Forelimb muscle (tissue), 1 donor: ENCODE data around the gene CGB7. TPM values are rescaled to one million over a fixed set of nuclear protein-coding genes. Genes with fewer than 3 reads are reported as not detected.
"Not testable (repeated sequence)": the region's sequence is repeated elsewhere in the genome, so short reads cannot be mapped to it uniquely, and the experiment has no call there.

Experiments
- DNase-seq: peaks from one replicate; pipeline ENCODE4 v3.0.0-alpha.2; 2013; ENCODE audit warnings: low read depth
- polyA plus RNA-seq: library from polyadenylated mRNA; unstranded; fragments of 120-200 nt; gene quantifications from one replicate; pipeline ENCODE4 v1.2.1, GENCODE V29; 2013; ENCODE audit not compliant: insufficient read length

The CGB7 gene
- polyA plus RNA-seq, 1 donor: 1.5 TPM

GRCh38 chr19:49042177-49042576 lies 15.4 kb downstream of the CGB7 start:
- DNase-seq: no peak

GRCh38 chr19:49039736-49040135 lies 17.8 kb downstream of the CGB7 start:
- DNase-seq: not testable (repeated sequence)

DNA sequence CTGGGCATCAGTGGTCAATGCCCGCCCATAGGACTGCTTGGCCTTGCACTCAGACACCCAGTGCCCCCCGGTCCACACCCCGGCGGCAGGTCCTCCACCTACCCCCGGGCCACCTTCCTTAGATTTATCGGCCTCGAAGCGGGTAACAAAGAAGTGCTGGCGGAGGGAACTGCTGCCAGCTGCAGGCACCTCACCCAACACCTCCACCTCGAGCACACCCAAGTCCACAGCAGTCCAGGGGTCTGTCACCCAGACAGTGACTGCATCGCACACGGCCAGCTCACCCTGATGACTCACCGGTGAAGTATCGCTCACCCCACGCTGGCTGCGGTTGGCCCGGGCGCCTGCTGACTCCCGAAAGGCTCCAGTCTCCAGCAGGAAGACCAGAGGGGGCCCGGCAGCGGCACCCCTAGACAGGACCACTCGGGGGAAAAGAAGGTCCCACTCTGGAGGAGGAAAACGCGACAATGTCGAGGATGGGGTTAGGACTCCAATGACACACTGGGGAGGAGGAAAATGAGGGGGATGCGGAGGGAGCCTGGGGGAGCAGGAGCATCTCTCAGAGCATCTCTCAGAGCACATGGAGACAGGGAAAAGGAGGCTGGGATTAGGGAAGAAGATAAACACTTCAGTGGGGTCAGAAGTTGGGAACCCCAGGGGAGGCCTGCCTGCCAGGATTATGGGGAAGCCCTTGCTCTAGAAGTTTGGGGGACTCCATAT lies 18.8 kb downstream of the CGB7 start:
- DNase-seq: not testable (repeated sequence)

DNA sequence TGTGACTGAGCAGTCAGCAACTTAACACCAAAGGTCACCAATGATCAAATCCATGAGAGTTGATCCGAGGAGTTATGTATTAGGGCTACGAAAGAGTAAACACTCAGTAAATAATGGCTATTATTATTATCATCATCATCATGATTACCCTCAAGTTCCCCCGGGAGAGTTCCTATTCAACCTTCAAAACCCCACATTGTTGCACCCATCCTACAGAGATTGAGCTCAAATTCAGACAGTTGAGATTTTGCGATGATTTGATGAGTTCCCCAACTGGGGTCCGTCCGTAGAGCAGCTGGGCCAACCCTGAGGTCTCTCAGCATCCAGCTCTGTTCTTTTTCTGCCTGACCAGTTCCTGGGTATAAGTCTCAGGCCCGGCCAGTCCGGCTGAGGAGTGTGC lies 19.4 kb downstream of the CGB7 start:
- not testable (repeated sequence) for DNase-seq

DNA sequence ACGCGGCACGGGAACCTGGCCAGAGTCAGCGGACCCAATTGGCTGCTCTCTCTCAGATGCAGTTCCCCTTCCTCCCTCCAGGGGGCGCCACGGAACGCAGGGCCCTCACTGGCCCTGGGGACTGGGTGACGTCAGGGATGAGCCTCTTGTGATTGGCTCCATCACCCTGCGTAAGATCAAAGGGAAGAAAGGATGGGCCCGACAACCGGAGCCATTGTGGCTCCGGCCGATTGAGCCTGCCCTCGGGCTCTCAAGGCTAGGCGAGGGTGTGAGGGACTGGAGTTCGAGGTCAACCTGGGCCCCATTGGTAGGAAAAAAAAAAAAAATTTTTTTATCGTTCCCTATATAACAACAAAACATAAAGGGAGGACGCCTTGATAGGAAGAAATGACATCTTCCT lies 20.7 kb downstream of the CGB7 start, which contains the start of gene CGB1:
Gene CGB1, minus strand, starts transcription at position 81 of the 400 bp plus-strand sequence. CDS start 184 bp downstream, outside the sequence.
- not testable (repeated sequence) for DNase-seq

DNA sequence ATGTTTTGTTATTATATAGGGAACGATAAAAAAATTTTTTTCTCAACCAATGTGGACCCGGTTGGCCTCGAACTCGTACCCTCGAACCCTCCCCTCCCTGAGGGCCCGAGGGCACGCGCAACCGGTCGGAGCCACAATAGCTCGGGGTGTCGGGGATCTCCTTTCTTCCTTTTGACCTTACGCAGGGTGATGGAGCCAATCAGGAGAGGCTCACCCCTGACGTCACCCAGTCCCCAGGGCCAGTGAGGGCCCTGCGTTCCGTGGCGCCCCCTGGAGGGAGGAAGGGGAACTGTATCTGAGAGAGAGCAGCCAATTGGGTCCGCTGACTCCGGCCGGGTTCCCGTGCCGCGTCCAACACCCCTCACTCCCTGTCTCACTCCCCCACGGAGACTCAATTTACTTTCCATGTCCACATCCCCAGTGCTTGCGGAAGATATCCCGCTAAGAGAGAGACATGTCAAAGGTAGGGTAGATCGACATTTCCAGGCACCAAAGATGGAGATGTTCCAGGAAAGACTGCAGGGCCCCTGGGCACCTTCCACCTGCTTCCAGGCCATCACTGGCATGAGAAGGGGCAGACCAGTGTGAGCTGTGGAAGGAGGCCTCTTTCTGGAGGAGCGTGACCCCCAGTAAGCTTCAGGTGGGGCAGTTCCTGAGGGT lies 25.8 kb downstream of the CGB7 start, which contains the start of gene CGB2:
Gene CGB2, plus strand, starts transcription at position 249 of the 660 bp plus-strand sequence. Its CDS starts 206 bp downstream, at position 455.
- DNase-seq: not testable (repeated sequence)

DNA sequence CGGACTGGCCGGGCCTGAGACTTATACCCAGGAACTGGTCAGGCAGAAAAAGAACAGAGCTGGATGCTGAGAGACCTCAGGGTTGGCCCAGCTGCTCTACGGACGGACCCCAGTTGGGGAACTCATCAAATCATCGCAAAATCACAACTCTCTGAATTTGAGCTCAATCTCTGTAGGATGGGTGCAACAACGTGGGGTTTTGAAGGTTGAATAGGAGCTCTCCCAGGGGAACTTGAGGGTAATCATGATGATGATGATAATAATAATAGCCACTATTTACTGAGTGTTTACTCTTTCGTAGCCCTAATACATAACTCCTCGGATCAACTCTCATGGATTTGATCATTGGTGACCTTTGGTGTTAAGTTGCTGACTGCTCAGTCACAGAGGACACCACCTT lies 27.2 kb downstream of the CGB7 start:
- not testable (repeated sequence) for DNase-seq

- not testable (repeated sequence) for DNase-seq
Observed at GRCh38 chr19:49029749-49030148, 27.8 kb downstream of the CGB7 start.

- not testable (repeated sequence) for DNase-seq
Observed at GRCh38 chr19:49028686-49029085, 28.9 kb downstream of the CGB7 start.

GRCh38 chr19:49025599-49025998 lies 31.9 kb downstream of the CGB7 start:
- DNase-seq: not testable (repeated sequence)

GRCh38 chr19:49025088-49025487 lies 32.5 kb downstream of the CGB7 start:
- DNase-seq: not testable (repeated sequence)

GRCh38 chr19:49024233-49024632 lies 33.3 kb downstream of the CGB7 start, which contains the start of gene CGB3:
Gene CGB3 (minus strand): TSS chr19:49024333. CDS start chr19:49023971, 362 bp downstream.
- not testable (repeated sequence) for DNase-seq

DNA sequence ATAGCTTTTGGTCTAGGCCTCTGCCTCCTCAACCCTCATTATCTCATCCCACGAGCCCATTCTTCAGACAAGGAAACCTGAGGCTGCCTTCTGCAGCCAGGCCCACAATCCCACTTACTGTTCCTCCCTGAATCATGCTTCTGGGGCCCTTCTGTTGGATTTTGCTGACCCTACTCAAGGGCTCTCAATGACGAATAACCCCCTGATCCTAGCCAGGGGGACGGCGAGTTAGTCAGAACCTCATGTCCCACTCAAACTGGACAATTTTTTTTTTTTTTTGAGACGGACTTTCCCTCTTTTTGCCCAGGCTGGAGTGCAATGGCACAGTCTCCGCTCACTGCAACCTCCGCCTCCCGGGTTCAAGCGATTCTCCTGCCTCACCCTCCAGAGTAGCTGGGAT lies 35.4 kb downstream of the CGB7 start:
- no peak for DNase-seq

DNA sequence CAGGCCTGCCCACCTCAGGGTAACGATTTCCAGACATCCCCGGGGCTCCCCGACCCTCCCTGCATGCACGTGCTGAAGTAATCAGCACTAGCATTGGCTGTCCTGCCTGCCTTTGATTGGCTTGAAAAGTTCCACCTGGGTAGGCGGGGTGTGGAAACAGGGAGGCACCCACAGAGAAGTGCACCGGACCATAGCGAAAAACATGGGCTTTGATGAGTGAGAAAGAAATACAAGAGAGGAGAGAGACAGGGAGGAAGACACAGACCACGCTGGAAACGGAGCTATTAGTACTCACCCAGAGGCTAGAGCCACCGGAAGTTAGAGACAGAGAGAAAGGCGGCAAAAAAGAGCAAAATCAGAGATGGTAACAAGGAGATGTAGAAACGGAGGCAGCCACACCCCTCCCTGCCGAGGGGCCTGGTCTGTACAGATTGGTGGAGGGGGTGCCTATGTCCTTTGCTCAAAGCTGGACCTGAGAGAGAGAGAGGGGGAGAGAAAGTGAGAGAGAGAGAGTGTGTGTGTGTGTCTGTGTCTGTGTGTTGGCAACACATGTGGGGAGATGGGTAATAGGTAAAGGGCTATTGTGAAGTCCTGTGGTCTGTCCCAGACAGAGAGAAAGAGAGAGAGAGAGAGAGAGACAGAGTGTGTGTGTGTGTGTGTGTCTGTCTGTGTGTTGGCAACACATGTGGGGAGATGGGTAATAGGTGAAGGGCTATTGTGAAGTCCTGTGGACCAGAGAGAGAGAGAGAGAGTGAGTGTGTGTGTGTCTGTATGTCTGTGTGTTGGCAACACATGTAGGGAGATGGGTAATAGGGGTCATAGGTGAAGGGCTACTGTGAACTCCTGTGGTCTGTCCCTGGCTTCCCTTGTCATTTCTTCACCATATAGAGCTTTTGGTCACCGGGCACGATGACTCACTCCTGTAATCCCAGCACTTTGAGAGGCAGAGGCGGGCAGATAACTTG lies 36.3 kb downstream of the CGB7 start:
- no peak for DNase-seq

- no peak for DNase-seq
Observed at GRCh38 chr19:49020342-49020741, 37.2 kb downstream of the CGB7 start.

GRCh38 chr19:49019242-49019932 lies 38.2 kb downstream of the CGB7 start:
- no peak for DNase-seq

GRCh38 chr19:49018388-49019241 lies 38.9 kb downstream of the CGB7 start:
- not testable (repeated sequence) for DNase-seq

- DNase-seq: no peak
Observed at GRCh38 chr19:49017666-49018351, 39.7 kb downstream of the CGB7 start.

GRCh38 chr19:49017041-49017665 lies 40.4 kb downstream of the CGB7 start, which contains the start of gene LHB:
Gene LHB (minus strand): TSS chr19:49017091. CDS start chr19:49017081, 10 bp downstream.
- DNase-seq: no peak
